Caco-2 (cell line): ENCODE results near the gene KIAA1958. TPM values are rescaled to one million over a fixed set of nuclear protein-coding genes. Genes with fewer than 3 reads are reported as not detected.

Experiments used
- BruUV-seq: library from RNA; stranded (reverse); fragments of 400-500 nt; replicated peaks from 2 replicates; lab custom pipeline; 2021; lab: Mats Ljungman, UMichigan
- CTCF ChIA-PET: fragments of 300-600 bp; sonication (Branson Sonifier 250); formaldehyde crosslinking; loops from one replicate; lab custom pipeline; 2022; ENCODE audit warnings: antibody characterized with exemption; lab: Charles Lee
- POLR2A ChIA-PET: fragments of 300-600 bp; sonication (Branson Sonifier 250); formaldehyde crosslinking; loops from one replicate; lab custom pipeline; 2022; ENCODE audit warnings: antibody characterized with exemption; lab: Charles Lee
- DNase-seq, 2 experiments: peaks; one replicate each; pipeline versions ENCODE4 v3.0.0 to v3.0.0-alpha.2; 2020 to 2022
- H3K27me3 ChIP-seq: replicated peaks from 2 replicates; pipeline ENCODE4 v1.6.0; 2011; ENCODE audit warnings: low read length; ENCODE audit not compliant: control insufficient read depth, insufficient read depth
- H3K36me3 ChIP-seq: 2 replicates; pipeline ENCODE4 v1.5.1; 2011; ENCODE audit warnings: low read length; ENCODE audit not compliant: control insufficient read depth, insufficient read depth
- H3K4me1 ChIP-seq: fragments of 250-450 bp; sonication (Bioruptor Pico); 2 replicates; pipeline ENCODE4 v1.5.1; 2020; ENCODE audit warnings: mild to moderate bottlenecking
- H3K4me3 ChIP-seq: 2 replicates; pipeline ENCODE4 v1.5.1; 2011; ENCODE audit warnings: low read depth, mild to moderate bottlenecking, control low read depth, low read length
- H3K9me3 ChIP-seq: fragments of 250-450 bp; sonication (Bioruptor Pico); 2 replicates; pipeline ENCODE4 v1.5.1; 2020; ENCODE audit warnings: mild to moderate bottlenecking, moderate library complexity
- H3K27ac Mint-ChIP-seq: one replicate; pipeline ENCODE4 v1.8.0; 2022; ENCODE audit warnings: mixed read lengths; ENCODE audit not compliant: unreplicated experiment
- H3K27me3 Mint-ChIP-seq: one replicate; pipeline ENCODE4 v1.8.0; 2022; ENCODE audit warnings: mixed read lengths; ENCODE audit not compliant: insufficient read depth, unreplicated experiment
- H3K36me3 Mint-ChIP-seq: one replicate; pipeline ENCODE4 v1.8.0; 2022; ENCODE audit warnings: mild to moderate bottlenecking, mixed read lengths; ENCODE audit not compliant: insufficient read depth, unreplicated experiment
- H3K4me1 Mint-ChIP-seq: one replicate; pipeline ENCODE4 v1.8.0; 2022; ENCODE audit warnings: low read depth, mixed read lengths; ENCODE audit not compliant: unreplicated experiment
- H3K4me3 Mint-ChIP-seq: one replicate; pipeline ENCODE4 v1.8.0; 2022; ENCODE audit warnings: mild to moderate bottlenecking, moderate library complexity, mixed read lengths; ENCODE audit not compliant: unreplicated experiment
- H3K9me3 Mint-ChIP-seq: one replicate; pipeline ENCODE4 v1.8.0; 2022; ENCODE audit warnings: mixed read lengths; ENCODE audit not compliant: unreplicated experiment
- CTCF ChIP-seq, 2 experiments: fragments of 200-600 bp in 1 of 2; IDR thresholded peaks; 1 replicate in 1 of 2; 2 replicates in 1 of 2; pipeline versions ENCODE4 v1.5.1 to v1.8.0; 2011 to 2022; ENCODE audit warnings: antibody characterized with exemption in 1 of 2, control low read depth in 1 of 2, inconsistent platforms in 1 of 2, low read depth in 1 of 2, low read length in 1 of 2, mild to moderate bottlenecking in 1 of 2, moderate library complexity in 1 of 2; ENCODE audit not compliant: insufficient read depth in 1 of 2, severe bottlenecking in 1 of 2, unreplicated experiment in 1 of 2
- intact Hi-C: fragments of 100-400 bp; cut with micrococcal nuclease; formaldehyde crosslinking; loops from one replicate; pipeline ENCODE4 v1.10.0; 2022; ENCODE audit not compliant: unreplicated experiment
- total RNA-seq: library from RNA; stranded (reverse); gene quantifications from 2 replicates; pipeline ENCODE4 v1.2.3, GENCODE V29; 2022

KIAA1958 gene
- total RNA-seq, 1 experiment from 2014 or later: 20.0 TPM

GRCh38 chr9:112617371-112617770, 130.7 kb downstream of the KIAA1958 start:
- POLR2A ChIA-PET: no interaction called here
- no TSS peak for BruUV-seq
- TF ChIP-seq CTCF (IDR thresholded peaks at IDR 0.05; ENCODE audit: insufficient read depth in 1 of 2, low read depth in 1 of 2, low read length in 1 of 2, severe bottlenecking in 1 of 2, unreplicated experiment in 1 of 2): no peak
- H3K4me1 ChIP-seq: peaks cover 6% of the 10 kb centered on the region
- Mint-ChIP-seq H3K9me3 (no peaks in the 10 kb centered on the region), H3K4me3 (no peak overlapping the region), H3K27ac (no peak overlapping the region), H3K4me1 (no peaks in the 10 kb centered on the region), H3K27me3 (no peaks in the 10 kb centered on the region), H3K36me3 (no peaks in the 10 kb centered on the region)
- no peaks in the 10 kb centered on the region for H3K9me3 ChIP-seq
- no peak overlapping the region for H3K4me3 ChIP-seq
- CTCF ChIA-PET: no interaction called here
- no peaks in the 10 kb centered on the region for H3K27me3 ChIP-seq
- no peak for DNase-seq
- intact Hi-C loops: no loop called here
- no peaks in the 10 kb centered on the region; the same call in 1 of the 2 replicates for H3K36me3 ChIP-seq

- Histone ChIP-seq H3K27me3 (no peaks in the 10 kb centered on the region), H3K36me3 (no peaks in the 10 kb centered on the region; the same call in 1 of the 2 replicates), H3K4me1 (peaks cover 6% of the 10 kb centered on the region), H3K4me3 (no peak overlapping the region), H3K9me3 (no peaks in the 10 kb centered on the region)
- Mint-ChIP-seq H3K27ac (no peak overlapping the region), H3K4me3 (no peak overlapping the region), H3K27me3 (no peaks in the 10 kb centered on the region), H3K4me1 (no peaks in the 10 kb centered on the region), H3K9me3 (no peaks in the 10 kb centered on the region), H3K36me3 (no peaks in the 10 kb centered on the region)
- intact Hi-C loops: no loop called here
- BruUV-seq: no TSS peak
- POLR2A ChIA-PET: no interaction called here
- TF ChIP-seq CTCF (IDR thresholded peaks at IDR 0.05; ENCODE audit: insufficient read depth in 1 of 2, low read depth in 1 of 2, low read length in 1 of 2, severe bottlenecking in 1 of 2, unreplicated experiment in 1 of 2): no peak
- CTCF ChIA-PET: no interaction called here
- no peak for DNase-seq
Measured at GRCh38 chr9:112618385-112619009, 131.9 kb downstream of the KIAA1958 start.

- intact Hi-C loops: no loop called here
- no peak overlapping the region for H3K4me3 ChIP-seq
- peaks cover 6% of the 10 kb centered on the region for H3K4me1 ChIP-seq
- TF ChIP-seq CTCF (IDR thresholded peaks at IDR 0.05; ENCODE audit: insufficient read depth in 1 of 2, low read depth in 1 of 2, low read length in 1 of 2, severe bottlenecking in 1 of 2, unreplicated experiment in 1 of 2): no peak
- H3K36me3 Mint-ChIP-seq: no peaks in the 10 kb centered on the region
- H3K36me3 ChIP-seq: no peaks in the 10 kb centered on the region; the same call in 1 of the 2 replicates
- H3K9me3 Mint-ChIP-seq: no peaks in the 10 kb centered on the region
- ChIA-PET POLR2A (no interaction called here), CTCF (no interaction called here)
- H3K4me3 Mint-ChIP-seq: no peak overlapping the region
- no peaks in the 10 kb centered on the region for H3K9me3 ChIP-seq
- no peak for DNase-seq
- H3K27ac Mint-ChIP-seq: no peak overlapping the region
- no peaks in the 10 kb centered on the region for H3K27me3 ChIP-seq
- no peaks in the 10 kb centered on the region for H3K27me3 Mint-ChIP-seq
- no TSS peak for BruUV-seq
- H3K4me1 Mint-ChIP-seq: no peaks in the 10 kb centered on the region
Measured at GRCh38 chr9:112620388-112620787, 133.8 kb downstream of the KIAA1958 start.
